WERI-Rb-1 (cell line): ENCODE data around the gene STARD9.

Source experiments
- DNase-seq: peaks from one replicate; pipeline ENCODE4 v3.0.0-alpha.2; 2020
- H3K27ac ChIP-seq: fragments of 250-450 bp; sonication (Bioruptor Pico); 2 replicates; pipeline ENCODE4 v1.5.1; 2020; ENCODE audit warnings: mild to moderate bottlenecking, moderate library complexity
- H3K27me3 ChIP-seq: fragments of 250-450 bp; sonication (Bioruptor Pico); 2 replicates; pipeline ENCODE4 v1.5.1; 2021; ENCODE audit warnings: mild to moderate bottlenecking, low read depth, moderate library complexity; ENCODE audit not compliant: insufficient read depth, severe bottlenecking
- H3K36me3 ChIP-seq: fragments of 250-450 bp; sonication (Bioruptor Pico); 2 replicates; pipeline ENCODE4 v1.5.1; 2020; ENCODE audit warnings: mild to moderate bottlenecking, moderate library complexity
- H3K4me3 ChIP-seq: 2 replicates; pipeline ENCODE4 v1.5.1; 2011; ENCODE audit warnings: low read depth, mild to moderate bottlenecking, control low read depth, low read length
- H3K9me3 ChIP-seq: fragments of 250-450 bp; sonication (Bioruptor Pico); 2 replicates; pipeline ENCODE4 v1.5.1; 2021; ENCODE audit warnings: mild to moderate bottlenecking, moderate library complexity; ENCODE audit not compliant: severe bottlenecking
- TF ChIP-seq, protein P1 (sequence below): IDR thresholded peaks from 2 replicates; pipeline ENCODE4 v1.5.1; 2011; ENCODE audit warnings: low read depth, mild to moderate bottlenecking, control low read depth, inconsistent platforms, low read length

Gene STARD9

DNA sequence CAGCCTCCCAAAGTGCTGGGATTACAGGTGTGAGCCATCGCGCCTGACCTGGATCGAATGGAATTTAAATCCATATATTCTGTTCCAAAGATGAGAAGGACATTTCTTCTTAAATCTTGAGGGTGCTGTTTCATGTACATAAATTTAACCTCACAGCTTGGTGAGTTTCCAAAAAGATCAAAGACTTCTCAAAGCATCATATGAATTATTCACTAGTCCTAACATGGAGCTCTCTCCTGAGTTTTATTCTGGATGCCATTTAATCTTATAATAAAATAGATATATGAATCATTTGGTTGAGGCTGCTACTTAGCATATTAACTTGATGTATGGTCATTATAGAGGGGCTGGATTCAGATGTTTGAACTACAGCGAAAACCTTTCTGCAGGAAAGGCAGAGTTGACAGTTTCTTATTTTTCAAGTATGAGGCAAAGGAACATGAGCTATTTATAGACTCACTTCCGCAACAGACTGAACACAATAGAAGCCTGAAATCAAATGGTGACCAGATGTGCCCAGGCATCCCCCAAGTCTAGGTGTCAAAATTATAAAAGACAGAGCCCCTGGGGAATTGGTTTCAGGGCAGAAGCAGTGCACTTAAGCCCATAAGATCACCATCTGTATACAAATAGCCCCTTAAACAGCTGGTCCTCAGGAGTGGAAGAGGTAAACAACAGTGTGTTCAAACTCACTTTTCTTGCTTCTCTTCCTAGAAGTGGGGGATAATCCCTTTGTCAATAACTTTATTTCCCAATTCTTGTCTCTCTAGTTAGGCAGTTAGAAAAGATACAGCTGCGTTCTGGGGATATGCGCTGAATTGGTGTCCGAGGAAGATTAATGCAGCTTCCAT lies 29.7 kb downstream of the STARD9 start:
- Histone ChIP-seq H3K27me3 (no peaks in the 10 kb centered on the region), H3K9me3 (peaks cover 4% of the 10 kb centered on the region), H3K4me3 (no peak overlapping the region), H3K36me3 (peaks cover 18% of the 10 kb centered on the region), H3K27ac (no peak overlapping the region)
- TF ChIP-seq, protein P1, sequence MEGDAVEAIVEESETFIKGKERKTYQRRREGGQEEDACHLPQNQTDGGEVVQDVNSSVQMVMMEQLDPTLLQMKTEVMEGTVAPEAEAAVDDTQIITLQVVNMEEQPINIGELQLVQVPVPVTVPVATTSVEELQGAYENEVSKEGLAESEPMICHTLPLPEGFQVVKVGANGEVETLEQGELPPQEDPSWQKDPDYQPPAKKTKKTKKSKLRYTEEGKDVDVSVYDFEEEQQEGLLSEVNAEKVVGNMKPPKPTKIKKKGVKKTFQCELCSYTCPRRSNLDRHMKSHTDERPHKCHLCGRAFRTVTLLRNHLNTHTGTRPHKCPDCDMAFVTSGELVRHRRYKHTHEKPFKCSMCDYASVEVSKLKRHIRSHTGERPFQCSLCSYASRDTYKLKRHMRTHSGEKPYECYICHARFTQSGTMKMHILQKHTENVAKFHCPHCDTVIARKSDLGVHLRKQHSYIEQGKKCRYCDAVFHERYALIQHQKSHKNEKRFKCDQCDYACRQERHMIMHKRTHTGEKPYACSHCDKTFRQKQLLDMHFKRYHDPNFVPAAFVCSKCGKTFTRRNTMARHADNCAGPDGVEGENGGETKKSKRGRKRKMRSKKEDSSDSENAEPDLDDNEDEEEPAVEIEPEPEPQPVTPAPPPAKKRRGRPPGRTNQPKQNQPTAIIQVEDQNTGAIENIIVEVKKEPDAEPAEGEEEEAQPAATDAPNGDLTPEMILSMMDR: no peak
- DNase-seq: no peak

DNA sequence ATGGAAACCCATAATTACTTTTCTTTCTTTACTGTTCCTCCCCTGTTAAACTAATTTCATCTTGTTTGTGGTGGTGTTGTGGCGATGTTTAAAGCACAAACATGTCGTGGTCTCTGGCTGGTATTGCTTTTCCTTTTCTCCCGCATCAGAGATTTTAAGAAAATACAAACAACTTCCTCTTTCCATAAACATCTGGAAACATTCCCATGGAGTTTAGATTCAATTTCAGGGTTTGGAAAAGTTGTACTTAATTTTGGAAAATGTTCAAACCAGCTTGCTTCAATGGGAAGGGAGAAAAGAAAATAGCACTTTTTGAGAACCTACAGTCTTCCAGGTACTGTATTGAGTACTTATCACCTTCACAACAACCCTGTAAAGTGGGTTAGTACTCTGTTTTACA lies 30.4 kb downstream of the STARD9 start:
- peaks cover 18% of the 10 kb centered on the region for H3K36me3 ChIP-seq
- H3K27ac ChIP-seq: no peak overlapping the region
- DNase-seq: no peak
- H3K27me3 ChIP-seq: no peaks in the 10 kb centered on the region
- H3K4me3 ChIP-seq: no peak overlapping the region
- H3K9me3 ChIP-seq: peaks cover 4% of the 10 kb centered on the region
- TF ChIP-seq, protein P1: no peak

DNA sequence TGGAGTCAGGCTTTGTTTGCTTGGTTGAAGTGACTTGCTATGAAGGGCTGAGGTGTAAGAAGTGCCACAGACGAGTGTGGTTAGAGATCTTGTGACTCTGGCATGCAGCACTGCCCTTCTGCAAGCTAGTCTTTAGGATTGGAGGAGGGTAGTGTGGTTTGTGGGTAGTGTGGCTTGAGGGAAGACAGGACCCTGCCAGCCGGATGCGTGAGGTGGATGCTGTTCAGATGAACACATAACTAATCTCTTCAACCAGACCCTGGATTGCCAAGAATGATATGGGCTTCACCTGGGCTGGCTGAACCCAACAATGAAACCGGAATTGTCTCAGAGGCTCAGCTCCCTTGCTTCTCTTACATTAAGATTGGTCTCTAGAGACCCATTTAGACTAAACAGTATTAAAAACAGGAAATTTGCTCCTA lies 32.7 kb downstream of the STARD9 start:
- H3K36me3 ChIP-seq: peaks cover 9% of the 10 kb centered on the region
- DNase-seq: no peak
- TF ChIP-seq, protein P1: no peak
- no peak overlapping the region for H3K27ac ChIP-seq
- H3K4me3 ChIP-seq: no peak overlapping the region
- H3K9me3 ChIP-seq: no peaks in the 10 kb centered on the region
- H3K27me3 ChIP-seq: no peaks in the 10 kb centered on the region

DNA sequence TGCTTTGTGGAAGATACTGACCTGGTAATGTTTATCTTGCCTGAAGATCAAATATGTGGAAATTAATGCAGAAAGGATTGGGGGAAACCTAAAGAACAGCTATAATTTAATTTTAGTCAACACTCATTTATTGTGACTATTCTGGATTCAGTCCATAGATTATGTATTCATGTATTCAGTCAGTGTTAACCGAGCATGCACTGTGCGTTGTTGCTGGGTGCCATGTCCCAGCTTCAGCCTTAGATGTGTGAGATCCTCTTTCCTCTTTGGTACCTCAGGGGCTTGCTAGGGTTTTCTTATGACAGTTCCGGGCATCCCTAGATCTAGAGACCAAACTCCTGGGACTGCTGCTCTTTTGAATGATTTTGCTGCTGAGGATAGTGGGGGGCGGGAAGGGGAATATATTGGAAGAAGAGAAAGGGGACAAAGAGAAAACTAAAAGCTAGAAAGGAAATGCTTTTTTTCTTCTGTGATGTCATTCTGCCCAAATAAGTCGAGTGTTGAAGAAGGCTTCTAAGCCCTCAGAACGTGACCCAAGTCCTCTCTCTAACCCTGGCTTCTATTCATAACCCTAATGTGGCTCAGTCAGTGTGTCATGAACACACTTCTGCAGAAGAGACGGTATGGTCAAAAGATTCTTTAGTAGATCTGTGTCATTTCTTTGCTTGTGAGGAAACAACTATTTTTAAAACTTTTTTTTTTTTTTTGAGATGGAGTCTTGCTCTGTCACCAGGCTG lies 33.5 kb downstream of the STARD9 start:
- no peaks in the 10 kb centered on the region for H3K27me3 ChIP-seq
- no peak overlapping the region for H3K27ac ChIP-seq
- DNase-seq: no peak
- no peak overlapping the region for H3K4me3 ChIP-seq
- peaks cover 7% of the 10 kb centered on the region for H3K36me3 ChIP-seq
- H3K9me3 ChIP-seq: no peaks in the 10 kb centered on the region
- TF ChIP-seq, protein P1: no peak

DNA sequence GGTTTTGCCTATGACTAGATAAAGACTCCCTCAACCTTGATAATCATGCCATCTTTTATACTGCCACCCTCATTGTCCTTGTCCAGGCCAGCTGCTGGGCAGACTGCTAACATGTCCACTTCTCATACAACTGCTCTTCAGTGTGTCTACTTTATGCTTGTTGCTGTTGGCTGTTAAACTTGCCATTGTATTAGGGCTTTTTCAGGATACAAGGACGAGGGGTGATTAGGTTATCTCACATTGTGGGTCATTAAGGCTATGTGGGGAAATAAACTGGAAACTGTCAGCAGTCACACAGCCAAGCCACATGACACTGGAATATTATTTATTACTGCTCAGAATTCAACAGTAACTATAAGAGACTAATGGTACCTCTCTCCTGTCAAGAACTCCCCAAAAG lies 36.1 kb downstream of the STARD9 start:
- Histone ChIP-seq H3K4me3 (no peak overlapping the region), H3K36me3 (peaks cover 3% of the 10 kb centered on the region), H3K9me3 (no peaks in the 10 kb centered on the region), H3K27me3 (no peaks in the 10 kb centered on the region), H3K27ac (no peak overlapping the region)
- TF ChIP-seq, protein P1: no peak
- no peak for DNase-seq
